SK-N-SH (cell line): ENCODE measurements around the gene SELENOM. TPM values are rescaled to one million over a fixed set of nuclear protein-coding genes. Genes with fewer than 3 reads are reported as not detected.

ENCODE experiments used
- CTCF ChIA-PET: fragments of 300-600, 350-600 bp; formaldehyde crosslinking; extraction: SDS; loops from one replicate; lab custom pipeline; 2021; lab: Yijun Ruan, JAX
- POLR2A ChIA-PET: fragments of 350-600 bp; sonication (Branson Sonifier 250); formaldehyde crosslinking; extraction: SDS; loops from one replicate; lab custom pipeline; 2020; ENCODE audit warnings: antibody characterized with exemption, inconsistent platforms; lab: Yijun Ruan, JAX
- DNase-seq: peaks from one replicate; pipeline ENCODE4 v3.0.0; 2012
- H2AFZ ChIP-seq: fragments of 200-600 bp; sonication (generic); 2 replicates; pipeline ENCODE4 v1.8.1; 2016; ENCODE audit warnings: antibody characterized with exemption, mild to moderate bottlenecking, low read depth
- H3F3A ChIP-seq: fragments of 200-600 bp; sonication (generic); replicated peaks from 2 replicates; pipeline ENCODE3; 2016; ENCODE audit warnings: antibody characterized with exemption, mild to moderate bottlenecking; ENCODE audit not compliant: insufficient read depth
- H3K27ac ChIP-seq, 2 experiments: fragments of 200-500 bp in 1 of 2; fragments of 200-600 bp in 1 of 2; sonication (Bioruptor generic) in 1 of 2; sonication (generic), shearing (Covaris generic) in 1 of 2; 2 replicates each; pipeline versions ENCODE4 v1.5.1 to v1.6.1; 2014 to 2016; ENCODE audit warnings: low read depth in 2 of 2, inconsistent platforms in 1 of 2, low read length in 1 of 2, mild to moderate bottlenecking in 1 of 2, mixed read lengths in 1 of 2
- H3K27me3 ChIP-seq: fragments of 200-600 bp; sonication (generic), shearing (Covaris generic); 2 replicates; pipeline ENCODE4 v1.6.1; 2016; ENCODE audit warnings: mixed run types; ENCODE audit not compliant: insufficient read depth
- H3K36me3 ChIP-seq, 2 experiments: fragments of 200-500 bp in 1 of 2; fragments of 200-600 bp in 1 of 2; sonication (Bioruptor generic) in 1 of 2; sonication (generic) in 1 of 2; replicated peaks in 1 of 2; 2 replicates each; pipeline versions ENCODE3 to v1.5.1; 2014 to 2016; ENCODE audit warnings: low read length in 1 of 2, mild to moderate bottlenecking in 1 of 2; ENCODE audit not compliant: insufficient read depth in 2 of 2, control insufficient read depth in 1 of 2
- H3K4me1 ChIP-seq, 2 experiments: fragments of 200-500 bp in 1 of 2; fragments of 200-600 bp in 1 of 2; sonication (Bioruptor generic) in 1 of 2; sonication (generic), shearing (Covaris generic) in 1 of 2; 2 replicates each; pipeline versions ENCODE4 v1.5.1 to v1.6.1; 2014 to 2016; ENCODE audit warnings: low read depth in 1 of 2, low read length in 1 of 2, mixed run types in 1 of 2; ENCODE audit not compliant: insufficient read depth in 2 of 2, control insufficient read depth in 1 of 2
- H3K4me2 ChIP-seq: fragments of 200-600 bp; sonication (generic), shearing (Covaris generic); 2 replicates; pipeline ENCODE4 v1.6.1; 2017; ENCODE audit warnings: mixed run types
- H3K4me3 ChIP-seq, 2 experiments: fragments of 200-500 bp in 1 of 2; fragments of 200-600 bp in 1 of 2; sonication (Bioruptor generic) in 1 of 2; sonication (generic), shearing (Covaris generic) in 1 of 2; 2 replicates each; pipeline versions ENCODE4 v1.5.1 to v1.8.1; 2014 to 2016; ENCODE audit warnings: low read depth in 2 of 2, inconsistent platforms in 1 of 2, low read length in 1 of 2, mild to moderate bottlenecking in 1 of 2, mixed read lengths in 1 of 2, moderate library complexity in 1 of 2
- H3K79me2 ChIP-seq: fragments of 200-600 bp; sonication (generic); 2 replicates; pipeline ENCODE4 v1.8.1; 2017; ENCODE audit warnings: mild to moderate bottlenecking; ENCODE audit not compliant: insufficient read depth
- H3K9ac ChIP-seq: fragments of 200-600 bp; sonication (generic); 2 replicates; pipeline ENCODE4 v1.6.1; 2017; ENCODE audit warnings: mixed run types
- H3K9me2 ChIP-seq: fragments of 200-600 bp; sonication (generic); 2 replicates; pipeline ENCODE4 v1.6.1; 2017; ENCODE audit warnings: mixed run types
- H3K9me3 ChIP-seq: fragments of 200-600 bp; sonication (generic); 2 replicates; pipeline ENCODE4 v1.6.1; 2017; ENCODE audit warnings: mixed run types, mild to moderate bottlenecking, moderate library complexity
- H4K20me1 ChIP-seq: fragments of 200-600 bp; sonication (generic); 2 replicates; pipeline ENCODE4 v1.6.1; 2017; ENCODE audit warnings: mild to moderate bottlenecking, mixed run types; ENCODE audit not compliant: insufficient read depth
- CTCF ChIP-seq: fragments of 200-600 bp; sonication (generic); IDR thresholded peaks from 2 replicates; pipeline ENCODE4 v1.6.1; 2017; ENCODE audit warnings: antibody characterized with exemption, mild to moderate bottlenecking, moderate library complexity
- MXI1 ChIP-seq: IDR thresholded peaks from 2 replicates; pipeline ENCODE4 v1.6.1; 2012; ENCODE audit warnings: mild to moderate bottlenecking, low read depth, low read length, improper control_type of control experiment
- POLR2AphosphoS5 ChIP-seq: IDR thresholded peaks from 2 replicates; pipeline ENCODE4 v1.6.1; 2012; ENCODE audit warnings: low read depth, low read length
- REST ChIP-seq: IDR thresholded peaks from 2 replicates; pipeline ENCODE4 v1.6.1; 2012; ENCODE audit warnings: mild to moderate bottlenecking, low read depth, low read length, moderate library complexity
- TAF1 ChIP-seq: IDR thresholded peaks from 2 replicates; pipeline ENCODE4 v1.6.1; 2012; ENCODE audit warnings: low read depth, mild to moderate bottlenecking, low read length, moderate library complexity, borderline replicate concordance
- TCF12 ChIP-seq: IDR thresholded peaks from 2 replicates; pipeline ENCODE4 v1.4.0; 2012
- WGBS: methylation state at CpG from one replicate; pipeline ENCODE4 v1.1.6; 2017; ENCODE audit warnings: low lambda C conversion rate; 5-methylcytosine and 5-hydroxymethylcytosine counted together
- polyA plus RNA-seq, 3 experiments: library from polyadenylated mRNA; depleted of rRNA; stranded (reverse); fragments of >200 nt; gene quantifications; 2 replicates each; pipeline ENCODE4 v1.2.3, GENCODE V29; 2012

SELENOM gene
- polyA plus RNA-seq, 1 of the 3 experiments (the other 2 are of a cell fraction), result 117 TPM

GRCh38 chr22:31083377-31083768 is 24.0 kb downstream of the SELENOM start:
- Histone ChIP-seq H3K4me1 (peaks cover 21 to 40% of the 10 kb centered on the region in 2 experiments; a peak in 2 of 4 replicates), H3K27me3 (no peaks in the 10 kb centered on the region), H4K20me1 (no peaks in the 10 kb centered on the region), H3K27ac (peak overlapping the region in 1 of 2 experiments; percentile 4; a peak in 1 of 4 replicates), H3K9me2 (no peaks in the 10 kb centered on the region), H3K4me3 (peak overlapping the region in 1 of 2 experiments; percentile 74; a peak in 3 of 4 replicates), H2AFZ (no peak overlapping the region), H3K79me2 (peaks cover 53% of the 10 kb centered on the region), H3F3A (no peaks in the 10 kb centered on the region), H3K9ac (peak overlapping the region; percentile 81; the same call in 1 of the 2 replicates), H3K36me3 (peaks cover 0 to 5% of the 10 kb centered on the region in 2 experiments), H3K9me3 (no peaks in the 10 kb centered on the region), H3K4me2 (peak overlapping the region; percentile 92)
- WGBS, result 80% methylated on average over 1 of the region's 3 CpGs
- CTCF ChIA-PET, result interaction anchor here (0.6 to 9.4 kb wide), 16 partner anchors 11 to 449 kb away, joined by 3 to 85 read pairs (median 4); partner anchors contain the start of genes INPP5J and SELENOM
- POLR2A ChIA-PET, result interaction anchor here (1.3 to 2.2 kb wide), 2 partner anchors 24 to 114 kb away, joined by 3 to 11 read pairs; partner anchors contain the start of genes MORC2, SELENOM and TUG1
- no peak for TF ChIP-seq POLR2AphosphoS5
- no peak for TF ChIP-seq TCF12
- TF ChIP-seq REST, result no peak
- no peak for TF ChIP-seq MXI1
- TF ChIP-seq TAF1, result no peak
- DNase-seq, result peak; percentile 7

- H3K27me3 ChIP-seq, result no peaks in the 10 kb centered on the region
These were observed 24.6 kb downstream of the SELENOM start for GRCh38 chr22:31082606-31083376.

More at GRCh38 chr22:31082606-31083376, 24.6 kb downstream of the SELENOM start:
- Histone ChIP-seq H3K4me2 (peak overlapping the region; percentile 92), H3F3A (no peaks in the 10 kb centered on the region), H3K9me2 (no peaks in the 10 kb centered on the region), H3K9ac (peak overlapping the region; percentile 94; the same call in 1 of the 2 replicates), H2AFZ (no peak overlapping the region), H4K20me1 (no peaks in the 10 kb centered on the region), H3K79me2 (peaks cover 53% of the 10 kb centered on the region), H3K4me3 (peak overlapping the region in 1 of 2 experiments; percentile 89; a peak in 2 of 4 replicates), H3K27ac (peak overlapping the region; percentile 4 to 71; a peak in 3 of 4 replicates), H3K9me3 (no peaks in the 10 kb centered on the region), H3K36me3 (no peaks in the 10 kb centered on the region), H3K4me1 (peaks cover 21 to 40% of the 10 kb centered on the region in 2 experiments; a peak in 2 of 4 replicates)
- WGBS, result 86% methylated on average over 10 of the region's 11 CpGs
- DNase-seq, result peak; percentile 58
- no peak for TF ChIP-seq TAF1
- TF ChIP-seq CTCF, result peak; percentile 57
- POLR2A ChIA-PET, result interaction anchor here (1.3 kb wide), 1 partner anchor 25 kb away, joined by 3 read pairs; the partner anchor contains the start of gene SELENOM
- CTCF ChIA-PET, result interaction anchor here (1.0 to 9.4 kb wide), 12 partner anchors 11 to 448 kb away, joined by 3 to 85 read pairs (median 4); partner anchors contain the start of genes INPP5J and SELENOM
